IMR-90 (cell line): ENCODE data around the gene RALGPS1. TPM values are rescaled to one million over a fixed set of nuclear protein-coding genes. Genes with fewer than 3 reads are reported as not detected.

Experiments
- ATAC-seq: fragments of 200-7000 bp; cut with Tn5 transposase; 2 replicates; pipeline ENCODE4 v1.9.1; 2020; ENCODE audit warnings: low read depth, mild to moderate bottlenecking, moderate library complexity
- BruUV-seq: library from RNA; stranded (reverse); fragments of 400-500 nt; replicated peaks from 2 replicates; lab custom pipeline; 2021; lab: Mats Ljungman, UMichigan
- CTCF ChIA-PET: fragments of 300-600 bp; formaldehyde crosslinking; extraction: SDS; loops from one replicate; lab custom pipeline; 2021; ENCODE audit warnings: antibody characterized with exemption; lab: Yijun Ruan, JAX
- POLR2A ChIA-PET: fragments of 300-600 bp; sonication (Branson Sonifier 250); formaldehyde crosslinking; loops from one replicate; lab custom pipeline; 2022; ENCODE audit warnings: antibody characterized with exemption; ENCODE audit not compliant: unreplicated experiment; lab: Charles Lee
- DNase-seq: peaks from one replicate; pipeline ENCODE4 v3.0.0; 2013
- H2AFZ ChIP-seq: replicated peaks from 2 replicates; pipeline ENCODE3; 2013; ENCODE audit warnings: low read length, mild to moderate bottlenecking; ENCODE audit not compliant: poor library complexity
- H2AK5ac ChIP-seq: 2 replicates; pipeline ENCODE4 v1.6.1; 2013; ENCODE audit warnings: low read depth, low read length, inconsistent platforms
- H2AK9ac ChIP-seq: replicated peaks from 2 replicates; pipeline ENCODE3; 2013; ENCODE audit warnings: mild to moderate bottlenecking, low read depth, low read length, moderate library complexity; ENCODE audit not compliant: poor library complexity
- H2BK120ac ChIP-seq: 2 replicates; pipeline ENCODE4 v1.6.1; 2013; ENCODE audit warnings: low read depth, low read length, inconsistent platforms
- H2BK15ac ChIP-seq: 3 replicates; pipeline ENCODE4 v1.6.1; 2013; ENCODE audit warnings: low read depth, low read length, inconsistent platforms
- H2BK20ac ChIP-seq: 2 replicates; pipeline ENCODE4 v1.6.1; 2013; ENCODE audit warnings: low read depth, mild to moderate bottlenecking, inconsistent platforms, low read length, moderate library complexity
- H2BK5ac ChIP-seq: 2 replicates; pipeline ENCODE4 v1.6.1; 2013; ENCODE audit warnings: mild to moderate bottlenecking, low read depth, low read length, inconsistent platforms; ENCODE audit not compliant: poor library complexity, severe bottlenecking
- H3K14ac ChIP-seq: replicated peaks from 2 replicates; pipeline ENCODE4 v1.6.1; 2013; ENCODE audit warnings: low read depth, low read length, inconsistent platforms
- H3K18ac ChIP-seq: 2 replicates; pipeline ENCODE4 v1.6.1; 2013; ENCODE audit warnings: low read depth, low read length, control low read depth
- H3K23ac ChIP-seq: 2 replicates; pipeline ENCODE4 v1.6.1; 2013; ENCODE audit warnings: low read depth, low read length, inconsistent platforms
- H3K27ac ChIP-seq: 2 replicates; pipeline ENCODE4 v1.5.1; 2013; ENCODE audit warnings: mild to moderate bottlenecking, control low read depth, low read length; ENCODE audit not compliant: insufficient read depth
- H3K27me3 ChIP-seq: 2 replicates; pipeline ENCODE4 v1.6.1; 2013; ENCODE audit warnings: low read length; ENCODE audit not compliant: control insufficient read depth, insufficient read depth
- H3K36me3 ChIP-seq: 2 replicates; pipeline ENCODE4 v1.6.1; 2013; ENCODE audit warnings: low read length, mixed read lengths; ENCODE audit not compliant: control insufficient read depth, insufficient read depth
- H3K4ac ChIP-seq: 2 replicates; pipeline ENCODE4 v1.6.1; 2013; ENCODE audit warnings: low read depth, low read length, inconsistent platforms
- H3K4me1 ChIP-seq: 2 replicates; pipeline ENCODE4 v1.6.1; 2013; ENCODE audit warnings: low read length, mixed read lengths; ENCODE audit not compliant: control insufficient read depth, insufficient read depth
- H3K4me2 ChIP-seq: 2 replicates; pipeline ENCODE4 v1.6.1; 2013; ENCODE audit warnings: low read depth, mild to moderate bottlenecking, control low read depth, low read length, moderate library complexity
- H3K4me3 ChIP-seq: 2 replicates; pipeline ENCODE4 v1.5.1; 2013; ENCODE audit warnings: low read depth, mild to moderate bottlenecking, control low read depth, low read length, moderate library complexity; ENCODE audit not compliant: insufficient read depth
- H3K56ac ChIP-seq: 2 replicates; pipeline ENCODE4 v1.6.1; 2013; ENCODE audit warnings: low read length, inconsistent platforms; ENCODE audit not compliant: insufficient read depth; ENCODE audit errors: extremely low read depth
- H3K79me1 ChIP-seq, 2 experiments: 2 replicates each; pipeline ENCODE4 v1.6.1; 2013; ENCODE audit warnings: low read length in 2 of 2, inconsistent platforms in 1 of 2, low read depth in 1 of 2
- H3K9ac ChIP-seq: 2 replicates; pipeline ENCODE4 v1.6.1; 2013; ENCODE audit warnings: low read depth, low read length, control low read depth
- H3K9me1 ChIP-seq: 2 replicates; pipeline ENCODE4 v1.6.1; 2013; ENCODE audit warnings: low read length, inconsistent platforms; ENCODE audit not compliant: insufficient read depth
- H3K9me3 ChIP-seq: 2 replicates; pipeline ENCODE4 v1.6.1; 2013; ENCODE audit warnings: low read length; ENCODE audit not compliant: control insufficient read depth, insufficient read depth
- H4K20me1 ChIP-seq: 2 replicates; pipeline ENCODE4 v1.6.1; 2013; ENCODE audit warnings: low read length, inconsistent platforms; ENCODE audit not compliant: insufficient read depth
- H4K5ac ChIP-seq: 2 replicates; pipeline ENCODE4 v1.6.1; 2013; ENCODE audit warnings: mild to moderate bottlenecking, low read depth, low read length, control low read depth
- H4K8ac ChIP-seq, 2 experiments: 2 replicates each; pipeline ENCODE4 v1.6.1; 2013; ENCODE audit warnings: low read depth in 2 of 2, low read length in 2 of 2, control low read depth in 1 of 2, inconsistent platforms in 1 of 2
- H4K91ac ChIP-seq: 2 replicates; pipeline ENCODE4 v1.6.1; 2013; ENCODE audit warnings: low read depth, low read length, inconsistent platforms; ENCODE audit not compliant: insufficient read depth
- BHLHE40 ChIP-seq: fragments of 150-350 bp; IDR thresholded peaks from 2 replicates; pipeline ENCODE4 v1.6.1; 2016; ENCODE audit warnings: mild to moderate bottlenecking, low read depth, low read length
- CEBPB ChIP-seq: IDR thresholded peaks from 2 replicates; pipeline ENCODE4 v1.6.1; 2012; ENCODE audit warnings: low read depth, low read length, improper control_type of control experiment
- CHD1 ChIP-seq: IDR thresholded peaks from 2 replicates; pipeline ENCODE4 v1.6.1; 2012; ENCODE audit warnings: low read depth, low read length, improper control_type of control experiment
- FOS ChIP-seq: fragments of 150-350 bp; IDR thresholded peaks from 2 replicates; pipeline ENCODE4 v1.6.1; 2016; ENCODE audit warnings: low read depth, low read length
- MAFK ChIP-seq: IDR thresholded peaks from 2 replicates; pipeline ENCODE4 v1.6.1; 2012; ENCODE audit warnings: low read depth, low read length, improper control_type of control experiment
- MAZ ChIP-seq: IDR thresholded peaks from 2 replicates; pipeline ENCODE4 v1.6.1; 2012; ENCODE audit warnings: low read depth, mild to moderate bottlenecking, low read length, improper control_type of control experiment, moderate library complexity, borderline replicate concordance
- RAD21 ChIP-seq: IDR thresholded peaks from 2 replicates; pipeline ENCODE4 v1.6.1; 2012; ENCODE audit warnings: low read length, improper control_type of control experiment
- RCOR1 ChIP-seq: IDR thresholded peaks from 2 replicates; pipeline ENCODE4 v1.6.1; 2012; ENCODE audit warnings: mild to moderate bottlenecking, low read length, improper control_type of control experiment; ENCODE audit not compliant: insufficient replicate concordance
- RFX5 ChIP-seq: IDR thresholded peaks from 2 replicates; pipeline ENCODE4 v1.8.0; 2012; ENCODE audit warnings: low read depth, mild to moderate bottlenecking, low read length, moderate library complexity
- SMC3 ChIP-seq: fragments of 150-350 bp; IDR thresholded peaks from 2 replicates; pipeline ENCODE4 v1.6.1; 2016; ENCODE audit warnings: low read depth, mild to moderate bottlenecking, antibody characterized with exemption, low read length, moderate library complexity
- USF2 ChIP-seq: fragments of 150-350 bp; IDR thresholded peaks from 2 replicates; pipeline ENCODE4 v1.6.1; 2017; ENCODE audit warnings: mild to moderate bottlenecking, antibody characterized with exemption, low read length, low read depth
- WGBS, 2 experiments: methylation state at CpG; one replicate each; pipeline versions ENCODE4 v1.1.5 to v1.1.7; 2013; ENCODE audit warnings: missing lambda C conversion rate in 2 of 2; ENCODE audit not compliant: insufficient read length in 1 of 2; ENCODE audit errors: extremely low coverage in 2 of 2; 5-methylcytosine and 5-hydroxymethylcytosine counted together
- dilution Hi-C: fragments of 300-500 bp; cut with HindIII; formaldehyde crosslinking; loops from one replicate; pipeline ENCODE4 v1.14.3; 2018; ENCODE audit warnings: low sequenced_read_pairs; ENCODE audit not compliant: unreplicated experiment
- in situ Hi-C: fragments of 300-500 bp; cut with MboI; formaldehyde crosslinking; loops from 3 replicates; pipeline ENCODE4 v1.14.3; 2019; ENCODE audit warnings: low sequenced_read_pairs, inconsistent platforms, mixed read lengths
- intact Hi-C: fragments of 100-400 bp; cut with micrococcal nuclease; formaldehyde crosslinking; loops from 2 replicates; pipeline ENCODE4 v1.10.0; 2022
- polyA plus RNA-seq, 3 experiments: library from polyadenylated mRNA; depleted of rRNA; stranded (reverse); fragments of >200 nt; gene quantifications; 2 replicates each; pipeline ENCODE4 v1.2.3, GENCODE V29; 2012; ENCODE audit warnings: low replicate concordance in 1 of 3
- total RNA-seq: library from RNA; depleted of rRNA; stranded (reverse); fragments of >200 nt; gene quantifications from 2 replicates; pipeline ENCODE4 v1.2.3, GENCODE V29; 2012
- TF ChIP-seq, protein P1 (sequence below): fragments of 150-350 bp; IDR thresholded peaks from 2 replicates; pipeline ENCODE4 v1.6.1; 2016; ENCODE audit warnings: low read depth, mild to moderate bottlenecking, low read length, moderate library complexity, borderline replicate concordance
- TF ChIP-seq, protein P2 (sequence below): conservative IDR thresholded peaks from 2 replicates; pipeline ENCODE4 v1.5.1; 2012; ENCODE audit warnings: mild to moderate bottlenecking, low read depth, low read length, improper control_type of control experiment

Gene RALGPS1
- total and polyA plus RNA-seq, 2 of the 4 experiments (the other 2 are of a cell fraction) = 0.90 to 2.8 TPM

DNA sequence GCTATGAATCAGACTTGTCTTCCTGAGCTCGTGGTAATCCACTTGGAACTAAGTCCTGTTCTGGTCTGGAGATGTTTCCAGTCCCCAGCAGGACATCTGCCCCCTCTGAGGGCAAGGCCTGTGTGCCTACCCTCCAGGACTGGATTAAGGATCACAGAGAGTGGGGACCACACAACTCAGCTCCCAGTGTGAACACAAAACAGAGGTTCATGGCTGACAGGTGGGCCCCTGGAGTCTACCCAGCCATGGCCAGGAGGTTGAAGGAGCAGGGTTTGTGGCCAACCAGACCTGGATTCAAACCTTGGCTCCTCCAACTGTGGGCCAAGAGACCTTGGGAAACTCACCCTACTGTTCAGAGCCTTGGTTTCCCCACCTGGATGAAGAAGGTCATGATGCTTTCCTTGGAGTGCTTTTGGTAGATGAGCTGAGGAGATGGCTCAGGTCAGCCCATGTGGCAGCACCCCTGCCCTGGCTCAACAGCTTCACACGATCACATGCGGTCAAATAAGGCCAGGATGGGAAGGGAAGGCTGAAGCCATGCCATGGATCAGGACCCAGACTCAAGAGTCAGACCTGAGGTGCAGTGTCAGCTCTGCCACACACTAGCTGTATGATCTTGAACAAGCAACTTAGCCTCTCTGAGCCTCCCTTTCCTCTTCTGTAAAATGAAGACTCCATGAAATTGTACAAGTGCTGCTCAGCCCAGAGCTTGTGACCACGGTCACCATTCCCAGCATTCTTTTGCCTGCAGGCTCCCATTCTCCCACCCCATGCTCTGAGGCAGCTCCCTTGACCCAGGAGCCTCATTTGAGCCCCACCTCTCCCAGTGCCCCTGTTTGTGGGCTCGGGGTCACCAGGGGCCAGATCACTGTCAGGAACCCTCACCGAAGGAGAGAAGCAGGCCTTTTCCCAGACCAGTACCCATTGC lies 235.1 kb downstream of the RALGPS1 start:
- Histone ChIP-seq H3K56ac (no peak overlapping the region), H2AK9ac (peak overlapping the region; percentile 25), H3K9me1 (0 out of 2 replicates have a peak, but pooled peaks cover 2% of the 10 kb centered on the region), H2BK20ac (no peak overlapping the region; the same call in 1 of the 2 replicates), H3K4me1 (peaks cover 2% of the 10 kb centered on the region; the same call in 1 of the 2 replicates), H2BK15ac (no peak overlapping the region), H2AK5ac (peak overlapping the region; percentile 49; the same call in 1 of the 2 replicates), H3K79me1 (no peaks in the 10 kb centered on the region), H3K36me3 (no peaks in the 10 kb centered on the region), H3K14ac (no peak overlapping the region; the same call in 1 of the 2 replicates), H2BK120ac (0 out of 2 replicates have a peak overlapping the region, but pooled peaks have one; percentile 7), H2BK5ac (no peak overlapping the region), H2AFZ (no peak overlapping the region), H3K9me3 (no peaks in the 10 kb centered on the region), H3K27me3 (no peaks in the 10 kb centered on the region), H3K4me2 (no peak overlapping the region), H3K23ac (no peak overlapping the region), H4K91ac (no peak overlapping the region), H3K27ac (no peak overlapping the region), H4K20me1 (no peaks in the 10 kb centered on the region), H4K8ac (no peak overlapping the region), H3K4me3 (no peak overlapping the region), H3K4ac (peak overlapping the region; percentile 4; the same call in 1 of the 2 replicates), H4K5ac (no peak overlapping the region), H3K9ac (no peak overlapping the region), H3K18ac (no peak overlapping the region)
- BruUV-seq = no TSS peak
- intact Hi-C loops = no loop called here
- in situ Hi-C loops = no loop called here
- ChIA-PET POLR2A (no interaction called here), CTCF (interaction anchor here (1.1 kb wide), 1 partner anchor 37 kb away, joined by 3 read pairs; no protein-coding TSS in a partner anchor)
- 76% methylated on average over 4 of the region's 6 CpGs; no CpG with 5 or more reads in 1 of the 2 experiments for WGBS, 2 experiments
- ATAC-seq = no peak
- dilution Hi-C loops = no loop called here
- DNase-seq = no peak
- TF ChIP-seq CEBPB = no peak
- no peak for TF ChIP-seq RAD21
- TF ChIP-seq, protein P1, sequence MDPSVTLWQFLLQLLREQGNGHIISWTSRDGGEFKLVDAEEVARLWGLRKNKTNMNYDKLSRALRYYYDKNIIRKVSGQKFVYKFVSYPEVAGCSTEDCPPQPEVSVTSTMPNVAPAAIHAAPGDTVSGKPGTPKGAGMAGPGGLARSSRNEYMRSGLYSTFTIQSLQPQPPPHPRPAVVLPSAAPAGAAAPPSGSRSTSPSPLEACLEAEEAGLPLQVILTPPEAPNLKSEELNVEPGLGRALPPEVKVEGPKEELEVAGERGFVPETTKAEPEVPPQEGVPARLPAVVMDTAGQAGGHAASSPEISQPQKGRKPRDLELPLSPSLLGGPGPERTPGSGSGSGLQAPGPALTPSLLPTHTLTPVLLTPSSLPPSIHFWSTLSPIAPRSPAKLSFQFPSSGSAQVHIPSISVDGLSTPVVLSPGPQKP = no peak
- no peak for TF ChIP-seq CHD1
- TF ChIP-seq RFX5 = no peak
- no peak for TF ChIP-seq MAZ
- TF ChIP-seq MAFK = no peak
- no peak for TF ChIP-seq SMC3
- TF ChIP-seq USF2 = no peak
- no peak for TF ChIP-seq FOS
- TF ChIP-seq BHLHE40 = no peak
- TF ChIP-seq, protein P2, sequence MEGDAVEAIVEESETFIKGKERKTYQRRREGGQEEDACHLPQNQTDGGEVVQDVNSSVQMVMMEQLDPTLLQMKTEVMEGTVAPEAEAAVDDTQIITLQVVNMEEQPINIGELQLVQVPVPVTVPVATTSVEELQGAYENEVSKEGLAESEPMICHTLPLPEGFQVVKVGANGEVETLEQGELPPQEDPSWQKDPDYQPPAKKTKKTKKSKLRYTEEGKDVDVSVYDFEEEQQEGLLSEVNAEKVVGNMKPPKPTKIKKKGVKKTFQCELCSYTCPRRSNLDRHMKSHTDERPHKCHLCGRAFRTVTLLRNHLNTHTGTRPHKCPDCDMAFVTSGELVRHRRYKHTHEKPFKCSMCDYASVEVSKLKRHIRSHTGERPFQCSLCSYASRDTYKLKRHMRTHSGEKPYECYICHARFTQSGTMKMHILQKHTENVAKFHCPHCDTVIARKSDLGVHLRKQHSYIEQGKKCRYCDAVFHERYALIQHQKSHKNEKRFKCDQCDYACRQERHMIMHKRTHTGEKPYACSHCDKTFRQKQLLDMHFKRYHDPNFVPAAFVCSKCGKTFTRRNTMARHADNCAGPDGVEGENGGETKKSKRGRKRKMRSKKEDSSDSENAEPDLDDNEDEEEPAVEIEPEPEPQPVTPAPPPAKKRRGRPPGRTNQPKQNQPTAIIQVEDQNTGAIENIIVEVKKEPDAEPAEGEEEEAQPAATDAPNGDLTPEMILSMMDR = no peak
- no peak for TF ChIP-seq RCOR1
